Kasumi-1 (cell line): Measurements from ENCODE around the gene CNOT1.
A peak's percentile ranks its signal among the peaks of the same experiment; 100 is the strongest.
"Not testable (repeated sequence)": the region's sequence is repeated elsewhere in the genome, so short reads cannot be mapped to it uniquely, and the experiment has no call there.

Source experiments
- DNase-seq, 2 experiments: peaks; one replicate each; lab custom pipeline; 2025; lab: John Stamatoyannopoulos, UW

Gene CNOT1

DNA sequence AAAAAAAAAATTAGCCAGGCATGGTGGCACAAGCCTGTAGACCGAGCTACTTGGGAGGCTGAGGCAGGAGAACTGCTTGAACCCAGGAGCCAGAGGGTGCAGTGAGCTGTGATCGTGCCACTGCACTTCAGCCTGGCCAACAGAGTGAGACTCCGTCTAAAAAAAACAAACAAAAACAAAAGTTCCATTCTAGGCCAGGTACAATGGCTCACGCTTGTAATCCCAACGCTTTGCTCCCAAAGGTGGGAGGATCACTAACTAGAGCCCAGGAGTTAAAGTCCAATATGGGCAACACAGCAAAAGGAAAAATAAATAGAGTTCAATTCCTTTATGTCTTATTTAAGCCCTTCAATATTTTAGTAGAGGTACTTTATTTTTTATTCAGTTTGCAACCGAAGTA lies 47.5 kb downstream of the CNOT1 start:
- DNase-seq: no peak

DNA sequence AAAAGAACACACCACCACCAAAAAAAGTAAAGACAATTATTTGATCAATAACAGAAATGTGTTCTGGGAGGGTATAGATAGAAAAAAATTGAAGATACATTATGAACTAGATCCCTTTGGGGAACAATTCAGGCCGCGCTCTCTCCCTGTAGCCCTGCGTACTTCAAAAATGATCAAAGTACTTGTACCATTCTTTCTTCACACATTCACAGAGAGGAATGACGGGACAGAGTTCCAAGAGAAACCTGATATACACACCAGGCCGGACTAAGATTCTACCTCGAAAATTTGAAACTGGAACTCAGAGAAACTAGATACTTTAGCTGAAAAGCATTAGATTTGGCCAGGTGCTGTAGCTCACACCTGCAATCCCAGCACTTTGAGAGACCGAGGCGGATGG lies 50.0 kb downstream of the CNOT1 start:
- no peak for DNase-seq

DNA sequence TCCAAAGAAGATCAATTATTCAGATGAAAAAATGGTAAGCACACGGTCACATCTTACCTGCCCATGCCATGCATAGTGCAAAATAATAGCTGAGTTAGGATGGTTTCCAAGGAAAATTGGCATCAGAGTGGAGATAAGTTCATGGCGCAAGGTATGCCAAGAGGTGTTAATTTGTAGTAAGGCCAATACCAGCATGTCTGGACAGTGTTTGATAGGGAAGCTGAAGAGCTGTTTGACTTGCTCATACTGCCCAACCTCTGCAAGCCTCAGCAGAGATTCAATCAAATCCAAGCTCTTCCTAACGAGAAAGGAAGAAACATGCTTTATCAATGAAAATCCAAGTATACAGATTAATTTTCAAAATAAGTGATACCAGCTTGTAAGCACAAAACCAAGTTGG lies 51.0 kb downstream of the CNOT1 start:
- no peak for DNase-seq

DNA sequence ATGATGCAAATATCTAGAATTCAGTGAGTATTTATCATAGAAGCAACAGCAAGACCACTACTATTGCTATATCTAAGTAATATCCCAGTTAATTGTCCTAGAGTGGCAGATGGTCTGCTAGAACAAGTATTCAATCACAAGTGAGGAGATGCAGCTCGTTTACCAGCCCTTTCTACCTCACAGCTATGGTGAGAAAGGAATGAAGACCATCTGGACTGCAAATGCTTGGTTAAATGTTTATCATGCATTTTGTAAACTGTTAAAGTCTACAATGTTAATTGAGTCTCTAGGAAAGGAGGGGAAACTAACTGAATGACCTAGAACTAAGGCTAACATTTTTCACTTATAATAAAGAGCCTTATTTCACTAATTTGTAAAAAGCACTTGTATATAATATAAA lies 52.5 kb downstream of the CNOT1 start:
- DNase-seq: no peak

DNA sequence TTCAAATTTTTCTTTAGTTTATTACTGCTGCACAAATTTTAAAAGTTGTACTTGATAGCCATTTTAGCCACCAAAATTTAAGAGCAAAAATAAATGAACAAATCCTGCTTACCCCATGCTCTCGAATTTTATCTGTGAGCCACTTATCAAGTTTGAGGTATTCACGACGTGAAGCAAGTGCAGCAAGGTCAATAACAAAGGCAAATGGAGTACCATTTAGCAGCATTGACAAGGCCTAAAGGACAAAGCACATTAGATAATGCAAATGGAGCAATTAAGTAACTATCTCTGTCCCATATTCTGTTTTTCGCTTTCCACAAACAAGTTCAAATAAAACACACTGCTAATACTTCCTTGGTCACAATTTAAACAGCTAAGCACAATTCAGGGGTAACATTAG lies 54.7 kb downstream of the CNOT1 start:
- DNase-seq: no peak

DNA sequence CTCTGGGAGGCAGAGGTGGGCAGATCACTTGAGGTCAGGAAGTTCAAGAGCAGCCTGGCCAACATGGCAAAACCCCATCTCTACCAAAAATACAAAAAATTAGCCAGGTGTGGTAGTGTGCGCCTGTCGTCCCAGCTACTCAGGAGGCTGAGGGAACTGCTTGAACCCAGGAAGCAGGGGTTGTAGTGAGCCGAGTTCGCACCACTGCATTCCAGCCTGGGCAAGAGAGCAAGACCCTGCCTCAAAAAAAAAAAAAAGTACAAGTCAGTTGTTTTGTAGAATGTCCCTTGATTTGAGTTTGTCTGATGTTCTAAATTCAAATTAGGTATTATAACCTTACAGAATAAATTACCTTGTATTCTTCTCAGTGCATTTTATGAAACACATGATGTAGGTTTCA lies 63.9 kb downstream of the CNOT1 start:
- DNase-seq: not testable (repeated sequence)

DNA sequence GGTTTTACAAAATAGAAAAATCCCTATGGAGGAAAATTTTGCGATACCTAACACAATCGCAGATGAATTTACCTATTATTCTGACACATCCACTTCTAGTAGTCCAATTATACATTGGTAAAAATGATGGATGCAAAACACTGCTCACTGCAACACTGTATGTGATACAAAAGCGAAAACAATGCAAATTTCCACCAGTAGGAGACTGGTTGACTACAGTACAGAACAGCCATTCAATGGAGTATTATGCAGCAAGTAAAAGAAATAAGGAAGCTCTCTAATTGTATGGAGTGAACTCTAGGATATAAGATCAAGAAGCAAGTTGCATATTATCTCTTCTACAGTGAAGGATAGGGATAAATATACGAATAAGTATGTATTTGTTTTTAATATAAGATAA lies 65.9 kb downstream of the CNOT1 start:
- peak; percentile 8 to 14 for DNase-seq

DNA sequence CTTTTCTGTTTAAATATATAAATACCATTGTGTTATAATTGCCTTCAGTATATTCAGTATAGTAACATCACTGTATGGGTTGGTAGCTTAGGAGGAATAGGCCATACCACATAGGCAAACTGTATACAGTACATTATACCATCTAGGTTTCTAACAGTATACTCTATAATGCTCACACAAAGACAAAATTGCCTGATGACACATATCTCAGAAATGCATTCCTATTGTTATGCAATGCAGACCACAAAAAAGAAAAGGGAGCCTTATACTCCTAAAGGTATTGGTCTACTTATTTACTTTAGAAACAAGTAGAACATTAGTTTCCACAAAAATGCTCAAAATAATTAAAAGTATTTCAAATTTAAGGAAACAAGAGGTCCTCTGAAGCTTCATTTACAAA lies 66.4 kb downstream of the CNOT1 start:
- DNase-seq: no peak

DNA sequence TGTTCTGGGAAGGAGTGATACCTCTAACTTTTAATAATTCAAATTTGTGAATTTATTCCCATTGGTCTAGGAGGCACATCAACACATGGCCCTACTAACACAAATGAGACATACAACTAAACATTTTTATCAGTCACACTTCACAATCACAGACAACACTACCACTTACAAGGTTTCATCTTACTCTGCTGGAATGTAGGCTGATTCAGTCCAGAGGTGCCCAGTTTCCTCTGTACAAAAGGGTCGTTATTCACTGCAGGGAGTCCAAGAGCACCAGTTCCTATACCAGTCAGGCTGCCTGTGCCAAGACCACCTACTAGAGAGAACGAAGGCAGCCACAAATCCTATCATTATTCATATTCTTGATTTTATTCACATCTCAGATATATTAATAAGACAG lies 72.9 kb downstream of the CNOT1 start:
- no peak for DNase-seq

DNA sequence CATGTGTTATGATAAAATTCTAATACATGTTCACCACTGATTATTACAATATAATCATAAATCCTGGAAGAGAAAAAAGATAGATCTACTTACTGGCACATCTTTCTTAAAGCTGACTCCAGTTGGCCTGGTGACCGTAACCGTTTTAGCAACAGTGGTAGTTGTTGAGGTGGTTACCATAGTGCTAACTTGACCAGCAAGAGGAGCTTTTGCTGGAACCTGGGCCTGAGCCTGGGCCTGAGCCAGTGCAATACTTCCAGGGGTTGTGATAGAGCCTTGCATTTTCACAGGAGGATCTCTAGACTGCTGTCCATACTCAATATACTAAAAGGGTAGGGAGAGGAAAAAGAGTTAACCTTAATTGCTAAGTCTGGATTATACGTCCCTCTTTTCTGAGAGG lies 78.1 kb downstream of the CNOT1 start:
- no peak for DNase-seq

DNA sequence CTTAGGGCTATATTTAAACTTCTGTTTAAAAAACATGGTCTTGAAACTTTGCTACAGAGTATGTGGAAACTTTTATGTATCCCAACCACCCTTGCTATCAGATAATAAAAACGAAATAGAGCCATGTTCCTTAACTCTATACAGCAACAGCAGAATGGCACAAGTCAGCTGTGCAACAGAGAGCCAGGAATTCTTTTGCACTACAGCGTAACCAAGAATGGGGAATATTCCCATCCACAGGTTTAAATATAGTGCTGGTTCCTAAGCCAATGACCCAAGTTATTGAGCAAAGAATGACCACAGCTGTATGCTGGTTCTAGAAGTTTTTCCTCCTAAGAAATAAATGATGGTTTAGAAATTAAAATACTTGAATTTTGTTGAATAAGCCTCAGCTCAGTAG lies 81.2 kb downstream of the CNOT1 start:
- DNase-seq: no peak

DNA sequence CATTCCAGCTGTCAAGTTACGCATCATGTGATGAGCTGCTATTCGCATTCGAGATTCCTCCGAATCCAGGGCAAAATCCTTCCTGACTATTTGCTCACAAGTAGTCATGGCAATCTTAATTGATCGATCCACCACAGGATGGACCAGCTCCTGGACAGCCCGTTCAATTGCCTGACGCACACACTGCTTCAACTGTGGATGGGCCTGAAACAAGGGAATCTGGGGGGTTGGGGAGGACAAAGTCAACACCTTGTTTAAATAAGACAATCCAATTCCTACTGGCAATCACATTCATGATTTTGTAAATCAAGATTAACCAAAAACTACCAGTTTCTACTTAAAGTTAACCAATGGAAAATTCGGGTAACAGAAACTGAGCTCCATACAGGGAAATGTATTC lies 85.9 kb downstream of the CNOT1 start:
- no peak for DNase-seq

DNA sequence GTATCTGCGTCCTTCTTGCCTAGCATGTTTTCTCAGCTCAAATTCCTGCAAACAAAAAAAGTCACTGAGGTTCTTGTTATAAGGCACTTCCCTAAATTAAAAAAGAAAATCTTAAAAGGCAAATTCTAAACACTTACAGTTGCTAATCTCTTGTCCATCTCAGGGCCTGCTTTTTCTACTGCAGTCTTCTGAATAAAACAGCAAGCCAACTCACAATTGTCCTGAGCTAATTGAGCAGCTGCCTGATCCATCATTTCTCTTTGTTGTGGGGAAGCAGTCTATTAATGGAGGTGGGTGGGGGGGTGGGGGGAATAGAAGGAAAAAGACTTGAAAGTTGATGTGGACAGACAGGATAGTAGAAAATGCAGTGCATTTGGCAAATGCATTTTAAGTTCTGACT lies 87.3 kb downstream of the CNOT1 start:
- no peak for DNase-seq

DNA sequence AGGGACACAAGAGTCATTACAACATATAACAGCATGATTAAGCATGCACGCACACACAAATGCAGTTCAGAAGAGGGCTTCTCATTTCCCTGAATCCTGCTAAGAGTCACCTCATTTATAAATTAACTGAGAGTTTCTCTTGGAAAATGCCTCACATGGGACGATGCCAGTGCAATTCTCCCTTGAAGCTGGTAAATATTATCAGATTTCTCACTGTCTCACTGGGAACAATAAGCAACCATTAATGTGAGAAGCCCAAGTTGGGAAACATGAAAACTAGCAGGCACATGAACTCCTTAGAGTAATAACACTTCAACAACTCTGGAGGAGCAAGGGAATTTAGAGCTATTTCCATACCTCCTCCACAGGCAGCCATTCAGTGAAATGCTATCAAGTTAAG lies 87.9 kb downstream of the CNOT1 start:
- DNase-seq: no peak

DNA sequence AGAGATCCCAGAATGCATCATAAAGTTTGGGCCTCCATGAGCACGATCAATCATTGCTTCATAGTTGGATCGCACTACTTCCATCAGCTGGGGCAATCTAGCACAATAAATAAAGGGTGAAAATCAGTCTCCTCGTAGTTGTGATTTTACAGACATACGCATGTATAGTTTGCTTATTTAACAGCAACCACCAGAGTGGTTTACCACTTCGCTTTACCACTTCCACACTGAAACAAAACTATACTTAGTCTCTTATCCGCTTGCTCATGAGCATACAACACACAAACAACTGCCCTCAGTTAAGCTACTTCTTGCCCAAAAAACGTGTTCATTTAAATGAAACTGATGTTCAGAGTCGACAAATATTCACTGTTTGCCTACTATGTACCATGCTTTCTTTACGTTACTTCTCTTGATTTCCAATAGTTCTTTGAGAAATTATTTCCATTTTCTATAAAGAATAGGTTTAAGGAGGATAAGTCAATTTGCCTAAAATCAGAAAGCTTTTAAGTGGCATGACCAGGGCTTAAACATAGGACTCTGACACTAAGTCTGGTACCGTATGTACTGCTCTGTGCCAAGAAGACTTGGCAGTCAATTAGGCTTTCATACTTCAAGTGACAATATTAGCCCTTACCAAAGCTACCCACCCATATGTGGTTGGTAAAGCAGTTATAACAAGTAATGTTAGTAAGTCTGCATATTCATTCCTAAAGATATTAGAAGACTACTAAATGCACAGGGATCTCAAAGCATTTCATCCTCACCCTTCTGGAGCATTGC lies 92.3 kb downstream of the CNOT1 start:
- no peak for DNase-seq

DNA sequence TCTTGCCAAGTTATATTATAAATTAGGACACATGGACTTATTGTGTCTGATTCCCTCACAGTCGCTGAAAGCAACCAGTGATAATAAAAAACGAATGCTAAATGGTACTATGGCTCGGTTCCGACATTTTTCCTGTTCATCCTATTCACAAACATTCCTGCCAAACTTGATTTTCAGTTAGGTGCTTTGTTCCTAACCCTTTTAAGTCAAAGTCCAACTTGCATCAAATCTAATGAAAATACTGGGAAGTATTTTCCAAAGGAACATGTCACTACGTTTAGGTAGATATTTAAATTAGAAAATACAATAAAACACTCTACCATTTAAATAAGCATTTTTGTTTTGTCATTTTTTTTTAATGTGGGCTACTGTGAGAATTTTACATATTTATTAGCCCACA lies 93.3 kb downstream of the CNOT1 start:
- no peak for DNase-seq

DNA sequence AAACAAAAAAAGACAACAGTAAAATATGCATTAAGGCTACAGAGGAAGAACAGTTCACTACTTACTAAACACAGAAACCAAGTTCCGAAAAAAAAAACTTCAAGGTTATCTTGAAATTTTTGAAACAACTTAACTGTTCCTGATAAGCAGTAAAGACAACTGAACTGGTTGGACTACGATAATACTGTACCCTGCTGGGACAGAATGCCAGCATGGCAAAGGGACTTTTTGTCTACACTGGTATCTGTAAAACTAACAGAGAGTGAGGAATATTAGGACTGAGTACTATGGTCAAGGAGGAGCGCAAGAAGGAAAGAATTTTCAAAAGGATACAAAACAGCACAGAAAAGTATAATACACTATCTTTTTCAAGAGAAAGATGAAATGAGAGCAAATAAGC lies 94.5 kb downstream of the CNOT1 start:
- no peak for DNase-seq

DNA sequence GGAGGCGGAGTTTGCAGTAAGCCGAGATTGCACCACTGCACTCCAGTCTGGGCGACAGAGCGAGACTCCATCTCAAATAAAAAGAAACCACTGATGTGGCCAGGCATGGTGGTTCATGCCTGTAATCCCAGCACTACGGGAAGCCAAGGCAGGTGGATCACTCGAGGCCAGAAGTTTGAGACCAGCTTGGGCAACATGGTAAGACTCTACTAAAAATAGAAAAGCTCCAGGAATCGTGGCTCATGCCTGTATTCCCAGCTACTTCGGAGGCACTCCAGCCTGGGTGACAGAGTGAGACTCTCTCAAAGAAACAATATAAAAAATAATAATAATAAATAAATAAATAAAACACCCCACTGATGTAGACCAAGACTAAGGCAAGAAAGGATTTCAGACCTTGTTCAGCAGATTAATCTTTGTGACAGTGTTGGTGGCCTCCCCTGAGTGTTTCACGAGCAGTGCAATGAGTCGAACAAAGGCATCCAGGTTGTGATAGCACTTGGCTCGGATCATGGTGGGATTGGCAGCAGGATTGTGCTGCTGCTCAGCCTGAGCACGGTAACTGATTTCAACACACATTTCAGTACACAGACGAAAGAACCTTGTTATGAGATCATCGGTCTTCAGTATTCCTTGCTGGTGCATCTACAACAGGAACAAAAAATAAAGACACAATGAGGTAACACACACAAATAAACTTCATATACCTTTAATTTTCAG lies 95.7 kb downstream of the CNOT1 start:
- DNase-seq: no peak

DNA sequence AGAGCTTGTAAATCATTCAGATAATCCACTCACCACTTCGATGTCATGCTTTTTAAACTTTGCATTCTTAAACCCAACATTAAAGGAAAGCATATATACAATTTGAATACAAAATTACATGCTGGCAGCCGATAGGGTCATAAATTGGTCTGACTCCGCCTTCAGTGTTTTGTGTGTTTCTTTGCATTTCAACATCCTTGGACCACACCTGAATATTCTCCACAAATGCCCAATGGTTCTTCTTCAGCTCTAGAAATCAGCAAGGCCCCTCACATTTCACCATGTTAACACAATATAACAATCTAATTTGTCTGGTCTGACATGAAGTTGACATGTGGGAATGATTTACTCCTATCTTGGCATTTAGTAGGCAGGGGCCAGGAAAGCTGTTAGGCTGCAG lies 97.2 kb downstream of the CNOT1 start:
- no peak for DNase-seq

DNA sequence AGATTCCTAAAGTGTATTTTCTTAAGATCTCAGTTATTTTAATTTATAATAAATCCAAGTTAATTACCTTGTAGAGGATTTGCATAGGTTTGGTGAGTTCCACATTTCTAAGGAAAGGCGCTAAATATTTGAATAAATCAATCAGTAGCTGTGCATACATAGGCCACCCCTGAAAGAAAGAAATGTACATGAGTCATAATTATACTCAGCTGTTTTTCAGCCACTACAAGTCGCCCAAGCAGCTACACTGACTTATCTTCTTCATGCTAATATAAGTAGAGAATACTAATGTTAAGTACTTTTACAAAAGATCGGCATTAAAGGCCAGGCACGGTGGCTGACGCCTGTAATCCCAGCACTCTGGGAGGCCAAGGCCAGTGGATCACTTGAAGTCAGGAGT lies 99.4 kb downstream of the CNOT1 start:
- DNase-seq: no peak

DNA sequence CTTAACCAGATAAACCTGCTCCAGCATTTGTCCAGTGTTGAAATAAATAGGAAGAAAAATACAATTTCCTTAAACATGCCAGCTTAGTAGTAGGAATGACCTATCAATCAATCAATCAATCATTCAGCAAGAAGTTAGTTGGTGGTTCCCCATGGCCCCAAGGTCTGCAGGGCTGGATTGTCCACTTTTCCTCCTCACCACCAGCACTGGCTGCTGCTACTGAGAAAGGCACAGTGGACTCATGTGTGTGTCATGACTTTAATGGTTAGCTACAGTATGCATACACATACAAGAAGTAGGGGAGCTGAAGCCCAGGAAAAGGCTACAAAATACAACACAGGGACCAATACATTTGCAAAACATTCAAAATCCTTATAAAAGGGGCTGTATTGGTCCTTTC lies 109.9 kb downstream of the CNOT1 start:
- DNase-seq: no peak

DNA sequence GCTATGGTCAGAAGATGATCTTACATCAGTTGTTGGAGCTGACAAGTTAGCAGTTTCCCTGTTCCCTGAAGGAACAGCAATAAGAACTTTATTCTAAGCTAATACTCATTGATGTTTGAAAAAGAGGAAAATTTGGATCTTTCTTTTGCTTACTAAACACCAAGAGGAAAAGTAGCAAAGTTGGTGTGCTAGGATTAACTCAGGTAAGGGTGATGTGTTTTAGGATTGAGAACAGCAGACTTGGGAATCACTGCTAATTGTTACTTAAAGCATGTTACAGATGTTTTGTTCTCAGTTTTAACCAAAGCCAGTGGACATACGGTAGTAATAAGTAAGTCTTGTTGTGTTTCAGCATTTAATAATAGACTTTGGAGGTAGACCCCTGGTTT lies 110.7 kb downstream of the CNOT1 start:
- no peak for DNase-seq

DNA sequence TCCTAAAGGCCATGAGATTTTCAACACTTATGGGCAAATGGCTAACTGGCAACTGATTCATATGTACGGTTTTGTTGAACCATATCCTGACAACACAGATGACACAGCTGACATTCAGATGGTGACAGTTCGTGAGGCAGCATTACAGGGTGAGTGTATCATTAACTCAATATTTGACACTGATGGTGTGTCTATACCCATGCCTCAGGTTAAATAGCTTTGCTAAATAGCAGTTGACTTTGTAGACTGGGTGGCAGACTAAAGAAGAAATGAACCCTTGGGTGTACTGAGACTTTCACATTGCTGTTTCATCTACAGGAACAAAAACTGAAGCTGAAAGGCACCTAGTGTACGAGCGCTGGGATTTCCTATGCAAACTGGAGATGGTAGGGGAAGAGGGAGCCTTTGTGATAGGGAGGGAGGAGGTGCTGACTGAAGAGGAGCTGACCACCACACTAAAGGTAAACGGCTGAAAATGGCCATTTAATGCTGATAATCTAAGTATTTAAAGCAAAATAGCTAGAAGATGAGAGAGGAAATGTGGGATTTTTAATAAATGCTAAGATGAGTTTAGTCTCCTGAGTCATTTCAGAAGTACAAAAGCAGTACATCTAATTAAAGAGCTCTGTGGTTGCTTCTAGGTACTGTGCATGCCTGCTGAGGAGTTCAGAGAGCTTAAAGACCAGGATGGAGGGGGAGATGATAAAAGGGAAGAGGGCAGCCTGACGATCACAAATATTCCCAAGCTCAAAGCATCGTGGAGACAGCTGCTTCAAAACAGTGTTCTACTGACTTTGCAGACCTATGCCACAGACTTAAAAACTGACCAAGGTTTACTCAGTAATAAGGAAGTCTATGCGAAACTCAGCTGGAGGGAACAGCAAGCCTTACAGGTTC lies 111.3 kb downstream of the CNOT1 start:
- no peak for DNase-seq
